Measurements from ENCODE around the gene HACD3. TPM values are rescaled to one million over a fixed set of nuclear protein-coding genes. Genes with fewer than 3 reads are reported as not detected.
"Not testable (repeated sequence)": the region's sequence is repeated elsewhere in the genome, so short reads cannot be mapped to it uniquely, and the experiment has no call there.

The HACD3 gene
- total RNA-seq, 1 donor from 2014 or later: 271 TPM

DNA sequence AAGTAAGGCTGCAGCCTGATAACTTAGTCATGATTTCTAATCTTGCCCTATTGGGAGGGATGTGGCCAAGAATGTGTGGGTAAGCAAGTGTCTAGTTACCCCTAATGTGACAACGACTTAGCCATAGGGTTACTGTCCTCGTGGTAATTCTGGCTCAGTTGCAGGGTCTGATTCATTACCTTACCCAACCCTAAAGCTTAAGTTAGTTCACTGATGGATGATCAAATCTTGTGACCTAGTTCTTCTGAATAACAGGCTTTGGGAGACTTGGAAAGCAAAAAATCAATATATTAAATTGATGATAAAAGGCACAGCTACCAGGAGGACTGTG is 82.3 kb downstream of the HACD3 start:
- Histone ChIP-seq H3F3A (ENCODE audit: low read depth) (peaks cover 22% of the 10 kb centered on the region), H3K9me3 (ENCODE audit: low read depth) (no peaks in the 10 kb centered on the region), H3K27me3 (no peaks in the 10 kb centered on the region), H2AFZ (replicated peaks) (peak overlapping the region; percentile 95), H3K4me3 (no peak overlapping the region), H3K4me2 (peak overlapping the region; percentile 95), H3K4me1 (peaks cover 16% of the 10 kb centered on the region), H3K27ac (peak overlapping the region; percentile 93), H4K20me1 (ENCODE audit: low read depth) (no peaks in the 10 kb centered on the region), H3K36me3 (no peaks in the 10 kb centered on the region), H3K79me2 (ENCODE audit: low read depth) (peaks cover 32% of the 10 kb centered on the region), H3K9ac (peak overlapping the region; percentile 15)
- Mint-ChIP-seq H3K4me3 (peak overlapping the region; percentile 92), H3K4me1 (peaks cover 29% of the 10 kb centered on the region), H3K9me3 (no peaks in the 10 kb centered on the region), H3K27ac (peak overlapping the region; percentile 97), H3K36me3 (no peaks in the 10 kb centered on the region), H3K27me3 (ENCODE audit: insufficient read depth, low read depth) (peaks cover 6% of the 10 kb centered on the region)
- TF ChIP-seq, protein P1, sequence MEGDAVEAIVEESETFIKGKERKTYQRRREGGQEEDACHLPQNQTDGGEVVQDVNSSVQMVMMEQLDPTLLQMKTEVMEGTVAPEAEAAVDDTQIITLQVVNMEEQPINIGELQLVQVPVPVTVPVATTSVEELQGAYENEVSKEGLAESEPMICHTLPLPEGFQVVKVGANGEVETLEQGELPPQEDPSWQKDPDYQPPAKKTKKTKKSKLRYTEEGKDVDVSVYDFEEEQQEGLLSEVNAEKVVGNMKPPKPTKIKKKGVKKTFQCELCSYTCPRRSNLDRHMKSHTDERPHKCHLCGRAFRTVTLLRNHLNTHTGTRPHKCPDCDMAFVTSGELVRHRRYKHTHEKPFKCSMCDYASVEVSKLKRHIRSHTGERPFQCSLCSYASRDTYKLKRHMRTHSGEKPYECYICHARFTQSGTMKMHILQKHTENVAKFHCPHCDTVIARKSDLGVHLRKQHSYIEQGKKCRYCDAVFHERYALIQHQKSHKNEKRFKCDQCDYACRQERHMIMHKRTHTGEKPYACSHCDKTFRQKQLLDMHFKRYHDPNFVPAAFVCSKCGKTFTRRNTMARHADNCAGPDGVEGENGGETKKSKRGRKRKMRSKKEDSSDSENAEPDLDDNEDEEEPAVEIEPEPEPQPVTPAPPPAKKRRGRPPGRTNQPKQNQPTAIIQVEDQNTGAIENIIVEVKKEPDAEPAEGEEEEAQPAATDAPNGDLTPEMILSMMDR (IDR thresholded peaks at IDR 0.05): no peak
- TF ChIP-seq EZH2 (IDR thresholded peaks at IDR 0.05) (no peak), EZH2phosphoT487 (IDR thresholded peaks at IDR 0.05) (no peak)
- DNase-seq (ENCODE audit: low spot score): no peak

DNA sequence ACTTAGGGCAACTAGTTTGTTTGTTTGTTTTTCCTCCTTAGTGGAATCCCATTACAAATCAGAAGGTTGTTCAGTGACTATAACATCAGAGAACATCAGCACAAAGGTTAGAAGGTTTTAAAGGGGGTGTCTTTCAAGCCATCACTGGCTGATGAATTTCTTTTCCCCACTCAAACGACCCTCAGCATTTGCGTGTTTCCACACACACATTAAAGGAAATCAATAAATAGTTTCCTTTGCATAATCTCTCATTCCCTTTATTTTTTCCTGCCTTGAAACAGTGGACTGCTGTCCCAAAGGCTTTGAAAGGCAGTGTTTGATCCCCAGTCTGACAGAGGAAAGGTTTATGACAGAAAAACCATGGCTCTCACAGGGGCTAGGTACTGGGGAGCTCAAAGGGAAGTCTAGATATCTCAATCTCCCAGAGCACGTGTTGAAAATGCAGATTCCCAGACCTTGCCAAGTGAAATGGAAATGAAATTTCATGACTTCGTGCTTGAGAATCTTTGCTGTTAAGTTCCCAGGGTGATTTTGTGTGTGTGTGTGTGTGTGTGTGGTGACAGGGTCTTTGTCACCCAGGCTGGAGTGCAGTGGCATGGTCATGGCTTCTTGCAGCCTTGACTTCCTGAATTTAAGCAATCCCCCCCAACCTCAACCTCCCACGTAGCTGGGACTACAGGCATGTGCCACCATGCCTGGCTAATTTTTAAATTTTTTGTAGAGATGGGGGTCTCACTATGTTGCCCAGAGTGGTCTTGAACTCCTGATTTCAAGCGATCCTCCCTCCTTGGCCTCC is 82.9 kb downstream of the HACD3 start:
- H3K27ac Mint-ChIP-seq: peak overlapping the region; percentile 57
- H3K36me3 Mint-ChIP-seq: no peaks in the 10 kb centered on the region

DNA sequence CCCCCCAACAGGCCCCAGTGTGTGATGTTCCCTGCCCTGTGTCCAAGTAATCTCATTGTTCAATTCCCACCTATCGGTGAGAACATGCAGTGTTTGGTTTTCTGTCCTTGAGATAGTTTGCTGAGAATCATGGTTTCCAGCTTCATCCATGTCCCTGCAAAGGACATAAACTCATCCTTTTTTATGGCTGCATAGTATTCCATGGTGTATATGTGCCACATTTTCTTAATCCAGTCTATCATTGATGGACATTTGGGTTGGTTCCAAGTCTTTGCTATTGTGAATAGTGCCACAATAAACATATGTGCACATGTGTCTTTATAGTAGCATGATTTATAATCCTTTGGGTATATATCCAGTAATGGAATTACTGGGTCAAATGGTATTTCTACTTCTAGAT is 85.6 kb downstream of the HACD3 start:
- not testable (repeated sequence) for H3K36me3 ChIP-seq; H3K36me3 Mint-ChIP-seq; H3K9me3 Mint-ChIP-seq; H3K4me2 ChIP-seq; H4K20me1 ChIP-seq (ENCODE audit: low read depth); DNase-seq (ENCODE audit: low spot score); H3K79me2 ChIP-seq (ENCODE audit: low read depth); H3K27ac ChIP-seq; H3K27me3 Mint-ChIP-seq (ENCODE audit: insufficient read depth, low read depth); H2AFZ ChIP-seq (replicated peaks); H3K9me3 ChIP-seq (ENCODE audit: low read depth); H3K4me3 ChIP-seq; H3K27ac Mint-ChIP-seq; H3K4me3 Mint-ChIP-seq; H3K27me3 ChIP-seq; H3K9ac ChIP-seq
- Histone ChIP-seq H3K4me1 (peaks cover 16% of the 10 kb centered on the region), H3F3A (ENCODE audit: low read depth) (peaks cover 22% of the 10 kb centered on the region)
- H3K4me1 Mint-ChIP-seq: peaks cover 14% of the 10 kb centered on the region

More for the DNA sequence above, 82.9 kb downstream of the HACD3 start:
- H3K4me1 ChIP-seq: peaks cover 16% of the 10 kb centered on the region
- no peak overlapping the region for H2AFZ ChIP-seq (replicated peaks)
- no peaks in the 10 kb centered on the region for H3K36me3 ChIP-seq
- H3K9ac ChIP-seq: peak overlapping the region; percentile 15
- H3K4me3 ChIP-seq: no peak overlapping the region
- TF ChIP-seq EZH2 (IDR thresholded peaks at IDR 0.05): no peak
- TF ChIP-seq, protein P1 (IDR thresholded peaks at IDR 0.05): no peak
- no peak for TF ChIP-seq EZH2phosphoT487 (IDR thresholded peaks at IDR 0.05)
- H3K27me3 ChIP-seq: no peaks in the 10 kb centered on the region
- H3K4me2 ChIP-seq: peak overlapping the region; percentile 95
- H3K4me3 Mint-ChIP-seq: no peak overlapping the region
- no peak for DNase-seq (ENCODE audit: low spot score)
- no peaks in the 10 kb centered on the region for H3K9me3 ChIP-seq (ENCODE audit: low read depth)
- peaks cover 28% of the 10 kb centered on the region for H3K79me2 ChIP-seq (ENCODE audit: low read depth)
- peaks cover 6% of the 10 kb centered on the region for H3K27me3 Mint-ChIP-seq (ENCODE audit: insufficient read depth, low read depth)
- H4K20me1 ChIP-seq (ENCODE audit: low read depth): no peaks in the 10 kb centered on the region
- peaks cover 29% of the 10 kb centered on the region for H3K4me1 Mint-ChIP-seq
- no peaks in the 10 kb centered on the region for H3K9me3 Mint-ChIP-seq
- H3F3A ChIP-seq (ENCODE audit: low read depth): peaks cover 22% of the 10 kb centered on the region
- peak overlapping the region; percentile 93 for H3K27ac ChIP-seq

DNA sequence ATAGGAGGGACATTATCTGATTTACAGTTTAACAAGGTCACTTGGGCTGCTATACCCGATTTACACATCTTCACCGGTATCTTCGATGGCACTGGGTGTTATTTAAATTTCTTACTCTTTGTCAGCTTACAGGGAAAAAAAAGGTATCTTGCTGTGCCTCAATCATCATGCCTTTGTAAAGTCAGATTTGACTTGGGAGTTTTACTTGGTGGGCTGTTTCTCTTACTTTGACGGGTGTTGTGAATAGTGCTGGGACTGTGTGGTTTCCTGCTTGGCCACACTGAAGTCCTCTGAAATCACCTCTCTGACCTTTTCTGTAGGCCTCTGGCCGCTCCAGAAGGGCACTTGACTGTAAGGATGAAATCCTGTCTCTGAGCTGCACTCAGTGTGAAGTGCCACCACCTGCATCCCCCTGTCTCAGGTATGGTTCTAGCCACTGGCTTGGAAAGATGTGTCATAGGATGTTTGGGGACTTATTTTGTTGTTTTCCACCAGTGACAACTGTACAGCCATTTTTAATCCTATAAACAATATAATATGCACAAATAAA is 88.4 kb downstream of the HACD3 start:
- Histone ChIP-seq H3K27me3 (no peaks in the 10 kb centered on the region), H3F3A (ENCODE audit: low read depth) (no peaks in the 10 kb centered on the region), H3K9ac (no peak overlapping the region), H3K27ac (no peak overlapping the region), H4K20me1 (ENCODE audit: low read depth) (no peaks in the 10 kb centered on the region), H3K36me3 (no peaks in the 10 kb centered on the region), H3K9me3 (ENCODE audit: low read depth) (no peaks in the 10 kb centered on the region), H3K4me2 (no peak overlapping the region), H3K4me1 (no peaks in the 10 kb centered on the region), H3K79me2 (ENCODE audit: low read depth) (no peaks in the 10 kb centered on the region), H2AFZ (replicated peaks) (no peak overlapping the region), H3K4me3 (no peak overlapping the region)
- no peak overlapping the region for H3K27ac Mint-ChIP-seq
- no peak overlapping the region for H3K4me3 Mint-ChIP-seq
- no peak for DNase-seq (ENCODE audit: low spot score)
- H3K27me3 Mint-ChIP-seq (ENCODE audit: insufficient read depth, low read depth): no peaks in the 10 kb centered on the region
- TF ChIP-seq, protein P1 (IDR thresholded peaks at IDR 0.05): no peak
- TF ChIP-seq EZH2phosphoT487 (IDR thresholded peaks at IDR 0.05) (no peak), EZH2 (IDR thresholded peaks at IDR 0.05) (no peak)
- no peaks in the 10 kb centered on the region for H3K9me3 Mint-ChIP-seq
- H3K4me1 Mint-ChIP-seq: no peaks in the 10 kb centered on the region
- H3K36me3 Mint-ChIP-seq: no peaks in the 10 kb centered on the region
